ENCODE measurements around the gene MS4A5.

- TF ChIP-seq, protein P1, sequence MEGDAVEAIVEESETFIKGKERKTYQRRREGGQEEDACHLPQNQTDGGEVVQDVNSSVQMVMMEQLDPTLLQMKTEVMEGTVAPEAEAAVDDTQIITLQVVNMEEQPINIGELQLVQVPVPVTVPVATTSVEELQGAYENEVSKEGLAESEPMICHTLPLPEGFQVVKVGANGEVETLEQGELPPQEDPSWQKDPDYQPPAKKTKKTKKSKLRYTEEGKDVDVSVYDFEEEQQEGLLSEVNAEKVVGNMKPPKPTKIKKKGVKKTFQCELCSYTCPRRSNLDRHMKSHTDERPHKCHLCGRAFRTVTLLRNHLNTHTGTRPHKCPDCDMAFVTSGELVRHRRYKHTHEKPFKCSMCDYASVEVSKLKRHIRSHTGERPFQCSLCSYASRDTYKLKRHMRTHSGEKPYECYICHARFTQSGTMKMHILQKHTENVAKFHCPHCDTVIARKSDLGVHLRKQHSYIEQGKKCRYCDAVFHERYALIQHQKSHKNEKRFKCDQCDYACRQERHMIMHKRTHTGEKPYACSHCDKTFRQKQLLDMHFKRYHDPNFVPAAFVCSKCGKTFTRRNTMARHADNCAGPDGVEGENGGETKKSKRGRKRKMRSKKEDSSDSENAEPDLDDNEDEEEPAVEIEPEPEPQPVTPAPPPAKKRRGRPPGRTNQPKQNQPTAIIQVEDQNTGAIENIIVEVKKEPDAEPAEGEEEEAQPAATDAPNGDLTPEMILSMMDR (IDR thresholded peaks at IDR 0.05; ENCODE audit: poor library complexity, severe bottlenecking): no peak
- no peak for TF ChIP-seq POLR2AphosphoS5 (IDR thresholded peaks at IDR 0.05)
- TF ChIP-seq SMC3 (conservative IDR thresholded peaks at IDR 0.05; ENCODE audit: poor library complexity): no peak
- no peak for TF ChIP-seq MXI1 (conservative IDR thresholded peaks at IDR 0.05; ENCODE audit: poor library complexity, severe bottlenecking)
- no peak for TF ChIP-seq EZH2 (IDR thresholded peaks at IDR 0.05; ENCODE audit: borderline replicate concordance, insufficient read depth, low read length, poor library complexity, severe bottlenecking)
- no peak for TF ChIP-seq RAD21 (conservative IDR thresholded peaks at IDR 0.05)
Observed at GRCh38 chr11:60454212-60454611, 24.8 kb downstream of the MS4A5 start.
